K562 (cell line): ENCODE data around the gene AKR1A1. TPM values are rescaled to one million over a fixed set of nuclear protein-coding genes. Genes with fewer than 3 reads are reported as not detected.
"Not testable (repeated sequence)": the region's sequence is repeated elsewhere in the genome, so short reads cannot be mapped to it uniquely, and the experiment has no call there.

Experiments
- ATAC-seq: fragments of 200-7000 bp; cut with Tn5 transposase; 3 replicates; pipeline ENCODE4 v1.9.1; 2020; ENCODE audit warnings: moderate library complexity
- BruUV-seq: library from RNA; stranded (reverse); fragments of 400-500 nt; replicated peaks from 2 replicates; lab custom pipeline; 2021; lab: Mats Ljungman, UMichigan
- CTCF ChIA-PET: fragments of 300-600 bp; formaldehyde crosslinking; extraction: SDS; loops from one replicate; lab custom pipeline; 2021; ENCODE audit warnings: low intra/inter-chr PET ratio; lab: Yijun Ruan, JAX
- POLR2A ChIA-PET: fragments of 300-600, 350-650 bp; sonication (Branson Sonifier 250); formaldehyde crosslinking; extraction: SDS; loops from one replicate; lab custom pipeline; 2021; ENCODE audit warnings: antibody characterized with exemption, inconsistent platforms; lab: Yijun Ruan, JAX
- DNase-seq, 4 experiments: peaks; one replicate each; pipeline versions ENCODE4 v3.0.0 to v3.0.0-alpha.2; 2011 to 2018; ENCODE audit warnings: low spot score in 3 of 4, mixed read lengths in 3 of 4; ENCODE audit errors: extremely low read depth in 1 of 4
- FAIRE-seq: peaks from 2 replicates; lab custom pipeline; 2011; peaks lifted over from hg19 to GRCh38; lab: Jason Lieb, UNC
- H2AFZ ChIP-seq: 2 replicates; pipeline ENCODE4 v1.6.0; 2011; ENCODE audit warnings: low read depth, low read length, control low read depth, inconsistent platforms
- H3K27ac ChIP-seq: fragments of 200-600 bp; 3 replicates; pipeline ENCODE4 v1.8.0; 2011; ENCODE audit warnings: low read depth, mild to moderate bottlenecking, control low read depth, inconsistent platforms, low read length, moderate library complexity, mixed read lengths; ENCODE audit errors: extremely low read depth
- H3K27me3 ChIP-seq, 2 experiments: fragments of 300-600 bp in 1 of 2; 2 replicates in 1 of 2; 3 replicates in 1 of 2; pipeline versions ENCODE4 v1.6.0 to v1.8.0; 2011; ENCODE audit warnings: inconsistent platforms in 2 of 2, low read length in 2 of 2, mild to moderate bottlenecking in 1 of 2, mixed read lengths in 1 of 2, moderate library complexity in 1 of 2; ENCODE audit not compliant: control insufficient read depth in 2 of 2, insufficient read depth in 2 of 2
- H3K36me3 ChIP-seq: fragments of 300-600 bp; 3 replicates; pipeline ENCODE4 v1.8.0; 2011; ENCODE audit warnings: mild to moderate bottlenecking, low read length, inconsistent platforms; ENCODE audit not compliant: control insufficient read depth, insufficient read depth
- H3K4me1 ChIP-seq, 2 experiments: fragments of 200-600 bp in 1 of 2; replicated peaks in 1 of 2; 2 replicates in 1 of 2; 3 replicates in 1 of 2; pipeline versions ENCODE4 v1.5.1 to v1.8.0; 2011; ENCODE audit warnings: inconsistent platforms in 2 of 2, low read length in 2 of 2, mild to moderate bottlenecking in 1 of 2, mixed read lengths in 1 of 2, moderate library complexity in 1 of 2; ENCODE audit not compliant: control insufficient read depth in 2 of 2, insufficient read depth in 2 of 2
- H3K4me2 ChIP-seq: 2 replicates; pipeline ENCODE4 v1.6.1; 2011; ENCODE audit warnings: low read length, control low read depth, inconsistent platforms, mixed read lengths; ENCODE audit not compliant: insufficient read depth
- H3K4me3 ChIP-seq: fragments of 200-600 bp; sonication (generic), shearing (Covaris generic); 2 replicates; pipeline ENCODE4 v1.5.1; 2016; ENCODE audit warnings: control low read depth, inconsistent platforms
- H3K79me2 ChIP-seq: fragments of 200-600 bp; 3 replicates; pipeline ENCODE4 v1.8.0; 2011; ENCODE audit warnings: low read length, inconsistent platforms; ENCODE audit not compliant: control insufficient read depth, insufficient read depth
- H3K9ac ChIP-seq, 2 experiments: 2 replicates each; pipeline versions ENCODE4 v1.6.0 to v1.6.1; 2011; ENCODE audit warnings: low read depth in 2 of 2, low read length in 2 of 2, control low read depth in 1 of 2, inconsistent platforms in 1 of 2, mild to moderate bottlenecking in 1 of 2, mixed read lengths in 1 of 2; ENCODE audit not compliant: insufficient read depth in 1 of 2
- H3K9me1 ChIP-seq: one replicate; pipeline ENCODE4 v1.6.0; 2011; ENCODE audit warnings: inconsistent platforms, mild to moderate bottlenecking, low read length, moderate library complexity; ENCODE audit not compliant: control insufficient read depth, insufficient read depth
- H3K9me3 ChIP-seq: replicated peaks from 2 replicates; pipeline ENCODE4 v1.5.1; 2011; ENCODE audit warnings: low read depth, low read length, inconsistent platforms; ENCODE audit not compliant: control insufficient read depth, insufficient read depth
- H4K20me1 ChIP-seq: replicated peaks from 2 replicates; pipeline ENCODE4 v1.6.1; 2011; ENCODE audit warnings: low read length, inconsistent platforms, mixed read lengths; ENCODE audit not compliant: control insufficient read depth, insufficient read depth
- CBFA2T2 ChIP-seq: fragments of 450-650 bp; conservative IDR thresholded peaks from 2 replicates; pipeline ENCODE4 v1.6.1; 2017; ENCODE audit warnings: mild to moderate bottlenecking
- CEBPB ChIP-seq: fragments of 450-650 bp; IDR thresholded peaks from 2 replicates; pipeline ENCODE4 v1.6.1; 2016; ENCODE audit warnings: missing genetic modification characterization, missing compliant biosample characterization
- CHD1 ChIP-seq: fragments of 200-600 bp; sonication (generic); IDR thresholded peaks from one replicate; pipeline ENCODE4 v1.6.1; 2012; ENCODE audit warnings: mild to moderate bottlenecking, moderate library complexity, low read length, inconsistent platforms
- CTBP1 ChIP-seq: fragments of 450-650 bp; IDR thresholded peaks from 2 replicates; pipeline ENCODE4 v1.6.1; 2016; ENCODE audit warnings: borderline replicate concordance
- MAFG ChIP-seq: fragments of 450-650 bp; conservative IDR thresholded peaks from 2 replicates; pipeline ENCODE4 v1.6.1; 2016; ENCODE audit warnings: missing genetic modification characterization, missing compliant biosample characterization
- PTRF ChIP-seq: fragments of 450-650 bp; IDR thresholded peaks from 2 replicates; pipeline ENCODE4 v1.6.1; 2016; ENCODE audit warnings: mild to moderate bottlenecking, missing genetic modification characterization, missing compliant biosample characterization
- SMARCA5 ChIP-seq: fragments of 450-650 bp; IDR thresholded peaks from 2 replicates; pipeline ENCODE4 v1.6.1; 2016
- ZBTB12 ChIP-seq: fragments of 250-450 bp; sonication (Bioruptor Pico); IDR thresholded peaks from 2 replicates; pipeline ENCODE4 v1.4.0; 2020
- ZNF354B ChIP-seq: fragments of 250-450 bp; sonication (Bioruptor Pico); IDR thresholded peaks from 2 replicates; pipeline ENCODE4 v1.4.0; 2020
- ZNF778 ChIP-seq: fragments of 450-650 bp; formaldehyde crosslinking; IDR thresholded peaks from 2 replicates; pipeline ENCODE4 v1.4.0; 2020; ENCODE audit warnings: mild to moderate bottlenecking, moderate library complexity
- ZNF785 ChIP-seq: fragments of 250-450 bp; sonication (Bioruptor Pico); IDR thresholded peaks from 2 replicates; pipeline ENCODE4 v1.4.0; 2020; ENCODE audit warnings: mild to moderate bottlenecking
- WGBS: fragments of 100-300 bp; shearing (Covaris generic); methylation state at CpG from one replicate; pipeline ENCODE4 v1.1.6; 2016; ENCODE audit warnings: low coverage, mixed read lengths; ENCODE audit not compliant: insufficient coverage; ENCODE audit errors: missing lambda C conversion rate; 5-methylcytosine and 5-hydroxymethylcytosine counted together
- in situ Hi-C: fragments of 300-500 bp; cut with MboI; formaldehyde crosslinking; loops from 4 replicates; pipeline ENCODE4 v1.15.0; 2018; ENCODE audit warnings: inconsistent platforms, mixed read lengths
- intact Hi-C: fragments of 100-400 bp; cut with micrococcal nuclease; formaldehyde crosslinking; loops from 2 replicates; pipeline ENCODE4 v1.14.2; 2022
- polyA plus RNA-seq, 8 experiments: library from polyadenylated mRNA; depleted of rRNA in 4 of 8; stranded (reverse) in 5 of 8; unstranded in 3 of 8; fragments of >200 nt; fragmentation: Nextera tagmentation in 2 of 8; fragmentation: Illumina TruSeq in 1 of 8; extraction: Ambion mirVana in 2 of 8; extraction: Trizol in 1 of 8; gene quantifications; 2 replicates each; pipeline versions ENCODE4 v1.2.1 to v1.2.3, GENCODE V29; 2011 to 2014; ENCODE audit warnings: inconsistent platforms in 1 of 8, missing spikeins in 1 of 8
- total RNA-seq, 7 experiments: library from RNA; depleted of rRNA in 6 of 7; stranded (reverse); fragments of >200 nt in 6 of 7; fragmentation: Illumina TruSeq in 2 of 7; extraction: Trizol in 2 of 7; gene quantifications; 2 replicates each; pipeline versions ENCODE4 v1.2.1 to v1.2.3, GENCODE V29; 2011 to 2021; ENCODE audit warnings: low replicate concordance in 1 of 7
- TF ChIP-seq, protein P1 (sequence below): fragments of 450-650 bp; formaldehyde crosslinking; conservative IDR thresholded peaks from 2 replicates; pipeline ENCODE4 v1.4.0; 2022; ENCODE audit warnings: mild to moderate bottlenecking, missing genetic modification characterization

AKR1A1 gene
- total and polyA plus RNA-seq, 9 of the 15 experiments (the other 6 are each of a cell fraction or from before 2014, with no cell fraction given): 68.6 to 211 (median 132) TPM

DNA sequence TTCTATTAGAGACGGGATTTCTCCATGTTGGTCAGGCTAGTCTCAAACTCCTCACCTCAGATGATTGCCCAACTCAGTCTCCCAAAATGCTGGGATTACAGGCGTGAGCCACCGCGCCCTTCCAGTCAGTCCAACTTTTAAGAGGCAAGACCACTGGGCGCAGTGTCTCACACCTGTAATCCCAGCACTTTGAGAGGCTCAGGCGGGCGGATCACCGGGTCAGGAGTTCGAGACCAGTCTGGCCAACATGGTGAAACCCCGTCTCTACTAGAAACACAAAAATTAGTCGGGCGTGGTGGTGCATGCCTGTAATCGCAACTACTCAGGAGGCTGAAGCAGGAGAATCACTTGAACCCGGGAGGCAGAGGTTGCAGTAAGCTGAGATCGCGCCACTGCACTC is 30.9 kb upstream of the AKR1A1 start:
- H3K9me1 ChIP-seq, intact Hi-C loops, FAIRE-seq, ATAC-seq, DNase-seq, H3K27me3 ChIP-seq, H3K27ac ChIP-seq, BruUV-seq, H3K9me3 ChIP-seq, in situ Hi-C loops, H2AFZ ChIP-seq: not testable (repeated sequence)
- H3K9ac ChIP-seq: peak overlapping the region; percentile 71 to 97
- H4K20me1 ChIP-seq: peaks cover 21% of the 10 kb centered on the region
- peaks cover 25 to 29% of the 10 kb centered on the region in 2 experiments for H3K4me1 ChIP-seq
- POLR2A ChIA-PET: interaction anchor here (0.9 to 6.4 kb wide), 18 partner anchors 8 to 187 kb away, joined by 3 to 142 read pairs (median 24); partner anchors contain the start of genes AKR1A1, CCDC163, MMACHC and NASP
- H3K79me2 ChIP-seq: peaks cover 63% of the 10 kb centered on the region
- H3K36me3 ChIP-seq: peaks cover 47% of the 10 kb centered on the region
- peak overlapping the region; percentile 96; the same call in 1 of the 2 replicates for H3K4me3 ChIP-seq
- WGBS: 34% methylated on average over 15 of the region's 16 CpGs
- H3K4me2 ChIP-seq: peak overlapping the region; percentile 80
- CTCF ChIA-PET: interaction anchor here (0.9 kb wide), 1 partner anchor 50 kb away, joined by 3 read pairs; no protein-coding TSS in a partner anchor
- peak; percentile 14; the same call in 1 of the 2 replicates for TF ChIP-seq CEBPB (tag)

GRCh38 chr1:45521413-45522323 is 29.0 kb upstream of the AKR1A1 start, which contains the start of gene PRDX1:
Gene PRDX1 (minus strand): TSS chr1:45521884. CDS start chr1:45519043, 2,841 bp downstream.
- Histone ChIP-seq H3K36me3 (peaks cover 28% of the 10 kb centered on the region), H3K4me3 (peak within 1 kb of the TSS; percentile 96), H4K20me1 (peaks cover 21% of the 10 kb centered on the region), H3K4me1 (peaks cover 25 to 29% of the 10 kb centered on the region in 2 experiments), H2AFZ (peak within 1 kb of the TSS; percentile 94), H3K9me1 (no peaks in the 10 kb centered on the region), H3K4me2 (peak within 1 kb of the TSS; percentile 96), H3K27ac (peak within 1 kb of the TSS; percentile 87), H3K27me3 (no peaks in the 10 kb centered on the region), H3K9me3 (no peaks in the 10 kb centered on the region), H3K79me2 (peaks cover 49% of the 10 kb centered on the region), H3K9ac (peak within 1 kb of the TSS; percentile 97 to 98)
- in situ Hi-C loops: no loop called here
- under 1% methylated on average over 72 of the region's 72 CpGs for WGBS
- DNase-seq: peak; percentile 97 to 99 (median 98)
- POLR2A ChIA-PET: interaction anchor here (0.6 to 6.4 kb wide), 81 partner anchors 8 to 847 kb away, joined by 3 to 142 read pairs (median 4); partner anchors contain the start of genes AKR1A1, ARMH1, CCDC163 and CCDC17
- FAIRE-seq: peak; percentile 84
- BruUV-seq: TSS peak; percentile 71
- intact Hi-C loops: loop anchor here (1.0 kb wide), 2 partner anchors 29 to 49 kb away; partner anchors contain the start of gene AKR1A1
- ATAC-seq: peak; percentile 92
- CTCF ChIA-PET: interaction anchor here (1.0 to 1.8 kb wide), 3 partner anchors 29 to 49 kb away, joined by 3 to 5 read pairs (median 3); partner anchors contain the start of gene AKR1A1
- TF ChIP-seq, protein P1, sequence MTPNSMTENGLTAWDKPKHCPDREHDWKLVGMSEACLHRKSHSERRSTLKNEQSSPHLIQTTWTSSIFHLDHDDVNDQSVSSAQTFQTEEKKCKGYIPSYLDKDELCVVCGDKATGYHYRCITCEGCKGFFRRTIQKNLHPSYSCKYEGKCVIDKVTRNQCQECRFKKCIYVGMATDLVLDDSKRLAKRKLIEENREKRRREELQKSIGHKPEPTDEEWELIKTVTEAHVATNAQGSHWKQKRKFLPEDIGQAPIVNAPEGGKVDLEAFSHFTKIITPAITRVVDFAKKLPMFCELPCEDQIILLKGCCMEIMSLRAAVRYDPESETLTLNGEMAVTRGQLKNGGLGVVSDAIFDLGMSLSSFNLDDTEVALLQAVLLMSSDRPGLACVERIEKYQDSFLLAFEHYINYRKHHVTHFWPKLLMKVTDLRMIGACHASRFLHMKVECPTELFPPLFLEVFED (CRISPR knock-in tag): peak; percentile 96
- TF ChIP-seq SMARCA5 (no peak), ZBTB12 (CRISPR knock-in tag) (no peak), ZNF785 (CRISPR knock-in tag) (no peak), ZNF354B (CRISPR knock-in tag) (no peak), CBFA2T2 (no peak), MAFG (tag) (peak; percentile 98), PTRF (no peak), CTBP1 (peak; percentile 93), CHD1 (peak; percentile 97), ZNF778 (CRISPR knock-in tag) (no peak)
